ENCODE data around the gene PLK5.
"Not testable (repeated sequence)": the region's sequence is repeated elsewhere in the genome, so short reads cannot be mapped to it uniquely, and the experiment has no call there.

The PLK5 gene

DNA sequence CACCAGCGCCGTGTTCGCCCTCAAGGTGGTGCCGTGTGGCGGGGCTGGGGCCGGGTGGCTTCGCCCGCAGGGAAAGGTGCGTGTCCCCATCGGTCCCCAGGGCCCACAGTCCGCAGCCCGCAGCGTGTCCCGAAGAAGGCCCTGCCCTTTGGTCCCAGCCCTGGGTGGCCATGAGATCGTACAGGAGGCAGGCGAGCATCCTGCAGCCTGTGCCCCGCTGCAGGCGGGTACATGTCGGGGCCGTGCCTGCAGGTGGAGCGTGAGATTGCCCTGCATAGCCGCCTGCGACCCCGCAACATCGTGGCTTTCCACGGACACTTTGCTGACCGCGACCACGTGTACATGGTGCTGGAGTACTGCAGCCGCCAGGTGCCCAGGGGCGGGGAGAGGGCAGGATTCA, 1.5 kb downstream of the PLK5 start:
- DNase-seq (ENCODE audit: low spot score), result no peak

- DNase-seq (ENCODE audit: low spot score), result no peak
Measured at GRCh38 chr19:1526066-1526778, 2.3 kb downstream of the PLK5 start.

GRCh38 chr19:1526979-1527649, 3.2 kb downstream of the PLK5 start:
- no peak for DNase-seq (ENCODE audit: low spot score)

- DNase-seq (ENCODE audit: low spot score), result no peak
Measured at GRCh38 chr19:1527650-1528309, 3.9 kb downstream of the PLK5 start.

DNA sequence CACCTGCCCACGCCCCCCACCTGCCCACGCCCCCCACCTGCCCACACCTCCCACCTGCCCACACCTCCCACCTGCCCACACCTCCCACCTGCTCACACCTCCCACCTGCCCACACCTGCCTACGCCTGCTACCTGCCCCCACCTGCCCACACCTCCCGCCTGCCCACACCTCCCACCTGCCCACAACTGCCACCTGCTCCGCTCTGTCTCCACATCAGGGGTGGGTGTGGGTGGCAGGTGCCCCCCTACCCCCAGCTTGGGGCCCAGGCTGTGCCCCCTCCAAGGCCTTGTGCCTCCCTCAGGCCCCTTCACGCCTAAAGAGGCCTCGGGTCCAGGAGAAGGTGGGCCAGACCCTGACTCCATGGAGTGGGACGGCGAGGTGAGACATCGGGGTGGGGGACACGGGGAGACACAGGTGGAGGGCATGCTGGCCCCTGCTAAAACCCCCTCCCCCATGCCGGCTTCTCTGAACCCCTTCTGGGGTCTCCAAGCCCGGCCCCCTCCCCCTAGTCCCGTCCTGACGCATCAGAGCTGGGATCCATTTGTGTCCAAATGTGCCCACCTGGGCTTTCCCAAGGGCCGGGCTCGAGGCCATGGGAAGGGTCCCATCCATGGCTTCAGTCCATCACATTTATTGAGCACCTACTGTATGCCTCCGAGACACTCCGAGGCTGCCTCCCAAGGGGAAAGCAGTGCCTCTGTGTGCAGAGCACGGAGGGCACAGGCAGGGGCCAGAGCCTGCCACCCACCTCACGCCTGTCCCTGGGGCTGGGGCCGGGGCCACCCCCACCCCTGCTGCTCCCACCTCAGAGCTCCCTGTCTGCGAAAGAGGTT, 4.9 kb downstream of the PLK5 start:
- DNase-seq (ENCODE audit: low spot score), result no peak

GRCh38 chr19:1529430-1529816, 5.5 kb downstream of the PLK5 start:
- DNase-seq (ENCODE audit: low spot score), result peak; percentile 10

- not testable (repeated sequence) for DNase-seq (ENCODE audit: low spot score)
Measured at GRCh38 chr19:1530856-1531255, 7.0 kb downstream of the PLK5 start.

- DNase-seq (ENCODE audit: low spot score), result peak; percentile 5
Measured at GRCh38 chr19:1531587-1531986, 7.7 kb downstream of the PLK5 start.

GRCh38 chr19:1532003-1532402, 8.1 kb downstream of the PLK5 start:
- DNase-seq (ENCODE audit: low spot score), result no peak

- no peak for DNase-seq (ENCODE audit: low spot score)
Measured at GRCh38 chr19:1533510-1534150, 9.8 kb downstream of the PLK5 start.

GRCh38 chr19:1534972-1535371, 11.1 kb downstream of the PLK5 start:
- peak; percentile 5 for DNase-seq (ENCODE audit: low spot score)

DNA sequence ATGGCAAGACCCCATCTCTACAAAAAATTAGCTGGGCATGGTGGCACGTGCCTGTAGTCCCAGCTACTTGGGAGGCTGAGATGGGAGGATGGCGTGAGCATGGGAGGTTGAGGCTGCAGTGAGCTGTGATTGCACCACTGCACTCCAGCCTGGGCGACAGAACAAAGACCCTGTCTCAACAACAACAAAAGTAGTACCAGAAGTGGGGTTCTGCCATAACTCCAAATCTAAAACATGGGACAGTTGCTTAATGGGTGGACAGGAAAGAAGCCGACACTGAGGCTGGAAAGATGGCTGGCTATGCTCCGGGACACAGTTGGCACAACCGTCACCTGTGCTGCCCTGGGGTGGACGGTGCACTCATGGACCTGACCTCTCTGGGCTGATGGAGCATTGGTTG, 11.8 kb downstream of the PLK5 start:
- not testable (repeated sequence) for DNase-seq (ENCODE audit: low spot score)

DNA sequence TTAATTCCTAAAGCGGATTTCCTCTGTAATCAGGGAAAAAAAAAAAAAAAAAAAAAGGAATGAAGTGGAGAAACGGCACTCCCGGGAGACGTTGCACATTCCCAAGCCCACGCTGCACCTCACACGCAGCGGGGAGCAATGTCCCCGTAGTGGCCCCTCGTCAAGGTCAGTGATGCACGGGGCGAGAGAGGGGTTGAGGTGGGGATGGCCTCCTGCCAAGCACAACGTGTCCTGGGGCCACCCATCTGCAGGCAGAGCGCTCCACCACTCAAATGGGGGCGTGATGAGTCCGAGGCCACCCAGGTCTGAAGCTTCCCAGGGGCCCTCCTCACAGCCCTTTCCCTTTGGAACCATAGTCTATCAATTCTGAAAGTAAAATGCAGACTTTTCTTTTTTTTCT, 15.1 kb downstream of the PLK5 start:
- no peak for DNase-seq (ENCODE audit: low spot score)

DNA sequence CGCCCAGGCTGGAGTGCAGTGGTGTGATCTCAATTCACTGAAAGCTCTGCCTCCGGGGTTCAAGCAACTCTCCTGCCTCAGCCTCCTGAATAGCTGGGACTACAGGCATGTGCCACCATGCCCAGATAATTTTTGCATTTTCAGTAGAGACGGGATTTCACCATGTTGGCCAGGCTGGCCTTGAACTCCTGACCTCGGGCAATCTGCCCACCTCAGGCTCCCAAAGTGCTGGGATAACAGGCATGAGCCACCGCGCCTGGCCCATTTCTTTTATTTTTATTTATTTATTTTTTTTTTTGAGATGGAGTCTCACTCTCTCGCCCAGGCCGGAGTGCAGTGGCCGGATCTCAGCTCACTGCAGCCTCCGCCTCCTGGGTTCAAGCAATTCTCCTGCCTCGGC, 15.9 kb downstream of the PLK5 start:
- DNase-seq (ENCODE audit: low spot score), result not testable (repeated sequence)

DNA sequence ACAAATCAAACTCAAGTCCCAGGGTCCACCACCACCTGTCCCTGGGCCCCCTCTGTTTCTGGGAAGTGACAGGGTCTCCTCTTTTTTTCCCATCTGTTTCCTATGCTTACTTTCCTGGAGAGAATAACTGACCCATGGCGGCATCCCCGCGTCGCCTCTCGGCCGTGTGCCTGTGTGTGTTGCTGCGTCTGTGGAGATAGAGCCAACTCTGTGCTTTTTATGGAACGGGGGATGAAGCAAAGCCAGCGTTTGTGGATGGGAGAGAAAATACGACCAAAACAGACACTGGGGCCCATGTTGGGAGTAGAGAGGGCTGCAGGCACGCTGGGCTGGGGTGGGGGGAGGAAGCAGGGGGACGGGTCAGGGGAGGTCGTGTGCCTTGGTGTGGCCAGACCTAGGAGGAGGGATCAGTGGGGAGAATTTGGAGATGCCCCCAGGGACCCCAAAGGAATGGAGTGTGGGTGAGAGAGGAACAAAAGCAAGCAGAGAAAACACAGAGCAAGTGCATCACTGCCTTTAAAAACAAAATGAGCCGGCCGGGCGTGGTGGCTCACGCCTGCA, 16.6 kb downstream of the PLK5 start:
- no peak for DNase-seq (ENCODE audit: low spot score)

- no peak for DNase-seq (ENCODE audit: low spot score)
Measured at GRCh38 chr19:1549332-1549945, 25.6 kb downstream of the PLK5 start.

DNA sequence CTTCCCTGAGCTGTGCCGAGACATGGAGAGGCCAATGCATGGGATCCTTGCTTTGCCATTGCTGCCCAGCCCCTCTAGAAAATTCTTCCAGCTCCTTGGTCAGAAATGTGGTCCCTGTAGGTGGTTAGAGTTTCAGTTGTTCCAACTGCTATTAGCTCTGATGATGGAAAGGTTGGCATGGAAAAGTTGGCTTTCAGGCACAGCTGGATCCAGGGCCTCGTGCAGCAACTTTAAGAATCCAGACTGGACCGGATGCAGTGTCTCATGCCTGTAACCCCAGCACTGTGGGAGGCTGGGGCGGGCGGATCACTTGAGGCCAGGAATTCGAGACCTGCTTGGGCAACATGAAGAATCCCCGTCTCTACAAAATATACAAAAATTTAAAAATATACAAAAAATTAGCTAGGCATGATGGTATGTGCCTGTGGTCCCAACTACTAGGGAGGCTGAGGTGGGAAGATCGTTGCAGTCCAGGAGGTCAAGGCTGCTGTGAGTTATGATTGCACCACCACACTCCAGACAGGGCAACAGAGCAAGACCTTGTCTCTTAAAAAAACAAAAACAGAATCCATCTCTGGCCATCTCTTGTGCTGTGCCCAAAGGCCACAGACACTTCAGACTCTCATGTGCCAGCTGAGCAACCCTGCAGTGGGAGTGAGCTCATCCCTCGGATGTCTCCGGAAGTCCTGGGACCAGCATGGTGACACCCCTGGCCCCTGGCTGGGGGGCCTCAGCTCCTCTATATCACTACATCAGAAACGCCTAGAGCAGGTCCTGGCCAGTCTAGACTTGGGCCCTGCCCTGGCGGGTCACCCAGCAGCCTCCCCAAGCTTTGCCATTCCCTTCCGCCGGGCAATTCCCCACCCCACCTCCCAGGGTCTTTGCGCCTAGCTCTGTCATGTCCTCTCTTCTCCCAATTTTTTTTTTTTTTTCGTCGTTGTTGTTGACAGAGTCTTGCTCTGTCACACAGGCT, 27.5 kb downstream of the PLK5 start:
- DNase-seq (ENCODE audit: low spot score), result peak; percentile 4

- no peak for DNase-seq (ENCODE audit: low spot score)
Measured at GRCh38 chr19:1553415-1553814, 29.5 kb downstream of the PLK5 start.

DNA sequence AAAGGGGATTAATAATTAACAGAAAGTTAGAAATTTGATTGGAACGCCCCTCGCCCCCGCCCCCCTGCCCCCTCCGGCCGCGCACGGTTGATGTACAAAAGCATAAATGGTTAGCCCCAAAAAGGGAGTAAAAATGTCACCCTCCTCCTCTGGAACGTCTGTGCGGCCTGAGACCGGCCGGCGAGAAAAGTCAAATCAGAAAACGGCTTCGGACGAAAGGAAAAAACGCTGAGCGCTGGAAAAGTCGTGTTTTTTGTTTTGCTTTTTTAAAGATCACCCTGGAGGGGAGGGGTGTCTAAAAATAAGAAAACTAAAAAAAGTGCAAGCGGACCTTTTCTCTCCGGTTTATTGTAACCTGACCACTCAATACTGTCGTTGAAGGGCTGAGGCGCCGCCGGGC, 31.1 kb downstream of the PLK5 start:
- no peak for DNase-seq (ENCODE audit: low spot score)

Data from iPS-NIHi11 (cell line).